PFSK-1 (cell line): ENCODE results near the gene MYL3.

Experiments
- FOXP2 ChIP-seq: optimal IDR thresholded peaks from 2 replicates; pipeline ENCODE3; 2011; ENCODE audit warnings: borderline replicate concordance, control low read depth, inconsistent platforms; ENCODE audit not compliant: insufficient read depth; ENCODE audit errors: extremely low read length, extremely low read depth
- POLR2AphosphoS5 ChIP-seq: IDR thresholded peaks from 2 replicates; pipeline ENCODE4 v1.6.1; 2012; ENCODE audit warnings: low read depth, mild to moderate bottlenecking, control low read depth, low read length, moderate library complexity
- SIN3A ChIP-seq: IDR thresholded peaks from 2 replicates; pipeline ENCODE4 v1.6.1; 2012; ENCODE audit warnings: mild to moderate bottlenecking, low read length, moderate library complexity, borderline replicate concordance; ENCODE audit not compliant: insufficient read depth
- TAF1 ChIP-seq: IDR thresholded peaks from 2 replicates; pipeline ENCODE4 v1.6.1; 2012; ENCODE audit warnings: low read length, control low read depth, borderline replicate concordance; ENCODE audit not compliant: insufficient read depth
- TF ChIP-seq, protein P1 (sequence below), 2 experiments: IDR thresholded peaks; 2 replicates each; pipeline versions ENCODE4 v1.6.1 to v1.8.0; 2011 to 2012; ENCODE audit warnings: low read depth in 2 of 2, low read length in 2 of 2, control low read depth in 1 of 2, inconsistent platforms in 1 of 2, mild to moderate bottlenecking in 1 of 2, moderate library complexity in 1 of 2; ENCODE audit not compliant: insufficient read depth in 1 of 2

Gene MYL3

DNA sequence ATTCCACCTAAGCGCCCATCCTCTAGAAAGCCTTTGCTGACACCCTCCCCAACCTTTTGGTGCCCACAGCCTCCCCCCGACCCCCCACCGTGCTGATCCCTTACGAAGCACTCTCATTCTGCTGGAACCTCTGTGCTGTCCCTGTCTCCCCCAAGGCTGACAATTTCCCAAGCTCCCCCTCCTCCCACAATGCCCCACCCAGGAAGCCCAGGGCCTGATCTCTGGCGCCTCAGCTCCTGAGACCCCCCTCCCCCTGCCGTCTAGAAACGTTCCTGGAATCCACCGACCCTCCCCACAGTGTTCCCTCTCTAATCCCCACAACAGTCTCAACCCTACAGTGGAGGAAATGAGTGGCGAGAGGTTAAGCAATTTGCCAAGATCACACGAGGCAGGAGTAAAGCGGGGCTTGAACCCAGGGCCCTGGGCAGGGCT is 18.3 kb downstream of the MYL3 start:
- no peak for TF ChIP-seq SIN3A
- no peak for TF ChIP-seq TAF1
- TF ChIP-seq FOXP2: no peak
- TF ChIP-seq POLR2AphosphoS5: no peak
- TF ChIP-seq, protein P1, sequence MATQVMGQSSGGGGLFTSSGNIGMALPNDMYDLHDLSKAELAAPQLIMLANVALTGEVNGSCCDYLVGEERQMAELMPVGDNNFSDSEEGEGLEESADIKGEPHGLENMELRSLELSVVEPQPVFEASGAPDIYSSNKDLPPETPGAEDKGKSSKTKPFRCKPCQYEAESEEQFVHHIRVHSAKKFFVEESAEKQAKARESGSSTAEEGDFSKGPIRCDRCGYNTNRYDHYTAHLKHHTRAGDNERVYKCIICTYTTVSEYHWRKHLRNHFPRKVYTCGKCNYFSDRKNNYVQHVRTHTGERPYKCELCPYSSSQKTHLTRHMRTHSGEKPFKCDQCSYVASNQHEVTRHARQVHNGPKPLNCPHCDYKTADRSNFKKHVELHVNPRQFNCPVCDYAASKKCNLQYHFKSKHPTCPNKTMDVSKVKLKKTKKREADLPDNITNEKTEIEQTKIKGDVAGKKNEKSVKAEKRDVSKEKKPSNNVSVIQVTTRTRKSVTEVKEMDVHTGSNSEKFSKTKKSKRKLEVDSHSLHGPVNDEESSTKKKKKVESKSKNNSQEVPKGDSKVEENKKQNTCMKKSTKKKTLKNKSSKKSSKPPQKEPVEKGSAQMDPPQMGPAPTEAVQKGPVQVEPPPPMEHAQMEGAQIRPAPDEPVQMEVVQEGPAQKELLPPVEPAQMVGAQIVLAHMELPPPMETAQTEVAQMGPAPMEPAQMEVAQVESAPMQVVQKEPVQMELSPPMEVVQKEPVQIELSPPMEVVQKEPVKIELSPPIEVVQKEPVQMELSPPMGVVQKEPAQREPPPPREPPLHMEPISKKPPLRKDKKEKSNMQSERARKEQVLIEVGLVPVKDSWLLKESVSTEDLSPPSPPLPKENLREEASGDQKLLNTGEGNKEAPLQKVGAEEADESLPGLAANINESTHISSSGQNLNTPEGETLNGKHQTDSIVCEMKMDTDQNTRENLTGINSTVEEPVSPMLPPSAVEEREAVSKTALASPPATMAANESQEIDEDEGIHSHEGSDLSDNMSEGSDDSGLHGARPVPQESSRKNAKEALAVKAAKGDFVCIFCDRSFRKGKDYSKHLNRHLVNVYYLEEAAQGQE (IDR thresholded peaks at IDR 0.05; ENCODE audit: insufficient read depth in 1 of 2, low read depth in 2 of 2, low read length in 2 of 2): no peak

DNA sequence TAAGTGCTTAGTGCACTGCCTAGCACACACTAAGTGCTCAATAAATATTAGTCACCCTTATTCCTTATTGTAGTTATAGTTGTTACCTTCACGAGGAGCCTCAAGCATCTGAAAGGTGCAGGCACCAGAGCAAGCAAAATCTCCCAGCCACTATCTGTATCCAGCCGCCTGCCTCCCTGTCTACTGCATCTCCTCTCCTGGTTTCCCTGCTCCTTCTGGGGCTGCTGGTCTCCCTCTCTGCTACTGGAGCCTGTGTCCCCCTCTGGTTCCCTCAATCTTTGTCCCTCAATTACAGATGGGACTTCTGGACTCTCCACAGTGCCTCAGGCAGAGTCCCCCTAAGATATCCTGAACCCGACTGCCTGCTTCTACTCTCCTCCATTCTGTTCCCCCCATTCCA is 18.8 kb downstream of the MYL3 start:
- TF ChIP-seq TAF1 (no peak), SIN3A (no peak), FOXP2 (no peak), POLR2AphosphoS5 (no peak)
- TF ChIP-seq, protein P1 (IDR thresholded peaks at IDR 0.05; ENCODE audit: insufficient read depth in 1 of 2, low read depth in 2 of 2, low read length in 2 of 2): no peak

DNA sequence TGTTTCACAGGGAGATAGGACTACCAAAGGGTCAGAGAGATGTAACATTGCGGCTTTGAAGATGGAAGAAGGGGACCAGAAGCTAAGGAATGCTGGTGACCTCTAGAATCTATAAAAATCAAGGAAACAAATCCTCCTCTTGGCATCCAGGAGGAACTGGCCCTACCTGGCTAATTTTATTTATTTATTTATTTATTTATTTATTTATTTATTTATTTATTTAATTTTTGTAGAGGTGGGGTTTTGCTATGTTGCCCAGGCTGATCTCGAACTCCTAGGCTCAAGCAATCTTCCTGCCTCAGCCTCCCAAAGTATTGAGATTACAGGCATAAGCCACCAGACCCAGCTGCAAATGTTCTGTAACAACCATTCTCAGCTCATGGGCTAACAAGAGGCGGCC is 19.7 kb downstream of the MYL3 start:
- no peak for TF ChIP-seq TAF1
- no peak for TF ChIP-seq SIN3A
- TF ChIP-seq POLR2AphosphoS5: no peak
- TF ChIP-seq FOXP2: no peak
- TF ChIP-seq, protein P1 (IDR thresholded peaks at IDR 0.05; ENCODE audit: insufficient read depth in 1 of 2, low read depth in 2 of 2, low read length in 2 of 2): no peak

DNA sequence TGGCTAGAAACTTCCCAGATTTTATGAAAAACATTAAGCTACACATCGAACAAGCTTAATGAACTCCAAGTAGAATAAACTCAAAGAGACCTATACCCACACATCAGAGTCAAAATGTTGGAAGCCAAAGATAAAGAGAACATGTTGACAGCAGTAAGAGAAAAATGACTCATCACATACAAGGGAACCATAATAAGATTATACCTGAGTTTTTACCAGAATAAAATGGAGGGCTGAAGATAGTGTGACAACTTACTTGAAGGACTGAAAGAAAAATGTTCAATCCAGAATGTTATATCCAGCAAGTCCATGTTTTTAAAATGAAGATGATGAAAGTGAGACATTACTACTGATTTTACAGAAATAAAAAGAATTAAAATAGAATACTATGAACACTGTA is 22.8 kb downstream of the MYL3 start:
- no peak for TF ChIP-seq TAF1
- TF ChIP-seq POLR2AphosphoS5: no peak
- no peak for TF ChIP-seq SIN3A
- TF ChIP-seq, protein P1 (IDR thresholded peaks at IDR 0.05; ENCODE audit: insufficient read depth in 1 of 2, low read depth in 2 of 2, low read length in 2 of 2): no peak
- no peak for TF ChIP-seq FOXP2

GRCh38 chr3:46838301-46838700 is 24.9 kb downstream of the MYL3 start:
- TF ChIP-seq TAF1 (no peak), FOXP2 (no peak), POLR2AphosphoS5 (no peak), SIN3A (no peak)
- TF ChIP-seq, protein P1 (IDR thresholded peaks at IDR 0.05; ENCODE audit: insufficient read depth in 1 of 2, low read depth in 2 of 2, low read length in 2 of 2): no peak
